HEK293T (cell line): Measurements from ENCODE around the gene ZDHHC22.

Experiments
- FOXM1 ChIP-seq: fragments of 450-650 bp; IDR thresholded peaks from 2 replicates; pipeline ENCODE4 v1.6.1; 2017; ENCODE audit warnings: mild to moderate bottlenecking, borderline replicate concordance
- SP1 ChIP-seq: fragments of 450-650 bp; IDR thresholded peaks from 2 replicates; pipeline ENCODE4 v1.6.1; 2017
- TARDBP ChIP-seq: fragments of 450-650 bp; IDR thresholded peaks from 2 replicates; pipeline ENCODE4 v1.6.1; 2016

- TF ChIP-seq FOXM1 (no peak), TARDBP (no peak), SP1 (no peak)
These were observed 19.4 kb upstream of the ZDHHC22 start for GRCh38 chr14:77161011-77161410.
